ENCODE measurements around the gene ATP6V0C. TPM values are rescaled to one million over a fixed set of nuclear protein-coding genes. Genes with fewer than 3 reads are reported as not detected.

The ATP6V0C gene
- 14.6 and 27.6 TPM in 2 replicates for total RNA-seq

DNA sequence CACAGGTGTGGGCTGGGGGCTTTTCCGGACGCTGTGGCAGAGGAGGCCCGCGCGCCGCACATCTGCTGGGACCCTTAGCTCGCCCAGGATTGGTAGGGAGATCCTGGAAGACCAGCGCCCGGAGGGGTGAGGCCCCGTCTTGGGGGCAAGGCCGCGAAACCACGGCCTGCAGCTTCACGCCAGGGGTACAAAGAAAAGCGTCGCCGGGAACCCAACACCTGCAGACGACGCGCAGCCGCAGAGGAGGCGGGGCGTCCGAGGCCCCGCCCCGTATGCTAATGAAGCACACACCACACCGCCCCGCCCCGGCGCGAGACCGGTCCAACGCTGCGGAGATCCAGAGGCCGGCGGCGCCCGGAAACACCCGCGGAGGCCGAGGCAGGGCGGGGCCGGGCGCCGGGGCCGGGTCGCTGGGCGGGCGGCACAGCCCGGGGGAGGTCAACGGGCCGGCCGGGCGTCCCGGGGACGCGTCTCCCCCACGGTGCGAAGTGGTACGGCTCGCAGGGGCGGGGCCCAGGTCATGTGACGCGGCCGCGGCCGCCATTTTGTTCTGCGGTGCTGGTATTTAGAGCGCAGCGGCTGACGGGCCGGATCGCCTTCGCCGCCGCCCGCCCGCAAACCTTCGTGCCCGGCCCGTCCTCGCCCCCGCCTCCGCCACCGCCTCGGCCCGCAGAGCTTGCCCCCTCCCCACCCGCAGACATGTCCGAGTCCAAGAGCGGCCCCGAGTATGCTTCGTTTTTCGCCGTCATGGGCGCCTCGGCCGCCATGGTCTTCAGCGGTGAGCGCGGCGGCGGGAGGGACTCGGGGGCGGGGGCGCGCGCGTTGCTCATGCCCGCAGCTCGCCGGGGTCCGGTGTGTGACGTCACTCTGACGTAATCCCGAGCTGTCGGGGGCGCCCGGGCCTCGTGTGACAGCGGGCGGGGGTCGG is at the start of gene ATP6V0C:
ATP6V0C (plus strand) TSS at position 548 of the 928 bp plus-strand sequence; CDS start at position 700, 152 bp downstream.

DNA sequence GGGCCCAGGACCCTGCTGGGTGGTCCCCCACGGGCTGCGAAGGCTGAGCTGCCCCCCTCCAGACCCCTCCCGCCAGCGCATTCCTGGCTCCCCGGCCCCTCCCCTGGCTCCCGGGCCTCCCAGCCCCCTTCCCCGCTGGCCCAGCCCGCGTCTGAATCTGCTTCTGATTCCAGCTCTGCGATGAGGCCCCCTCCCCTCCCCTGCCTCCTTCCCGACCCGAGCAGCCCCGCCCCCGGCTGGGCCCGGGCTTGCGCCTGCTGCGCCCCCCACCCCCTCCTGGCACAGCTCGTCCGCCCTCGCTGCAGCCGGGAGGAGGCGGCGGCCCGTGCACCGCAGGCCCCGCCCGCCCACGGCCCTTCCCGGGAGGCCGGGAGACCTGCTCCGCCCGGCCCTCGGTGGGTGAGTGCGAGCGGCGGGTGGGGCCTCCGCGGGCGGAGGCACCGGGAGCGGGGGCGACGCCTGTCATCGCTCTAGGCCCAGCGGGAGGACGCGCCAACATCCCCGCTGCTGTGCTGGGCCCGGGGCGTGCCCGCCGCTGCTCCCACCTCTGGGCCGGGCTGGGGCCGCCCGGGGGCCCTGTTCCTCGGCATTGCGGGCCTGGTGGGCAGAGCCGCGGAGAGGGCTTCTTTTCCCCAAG is 42.6 kb upstream of the ATP6V0C start, which contains the start of gene NTN3:
NTN3 (plus strand) TSS at position 282 of the 637 bp plus-strand sequence. CDS start 405 bp downstream, outside the sequence.

DNA sequence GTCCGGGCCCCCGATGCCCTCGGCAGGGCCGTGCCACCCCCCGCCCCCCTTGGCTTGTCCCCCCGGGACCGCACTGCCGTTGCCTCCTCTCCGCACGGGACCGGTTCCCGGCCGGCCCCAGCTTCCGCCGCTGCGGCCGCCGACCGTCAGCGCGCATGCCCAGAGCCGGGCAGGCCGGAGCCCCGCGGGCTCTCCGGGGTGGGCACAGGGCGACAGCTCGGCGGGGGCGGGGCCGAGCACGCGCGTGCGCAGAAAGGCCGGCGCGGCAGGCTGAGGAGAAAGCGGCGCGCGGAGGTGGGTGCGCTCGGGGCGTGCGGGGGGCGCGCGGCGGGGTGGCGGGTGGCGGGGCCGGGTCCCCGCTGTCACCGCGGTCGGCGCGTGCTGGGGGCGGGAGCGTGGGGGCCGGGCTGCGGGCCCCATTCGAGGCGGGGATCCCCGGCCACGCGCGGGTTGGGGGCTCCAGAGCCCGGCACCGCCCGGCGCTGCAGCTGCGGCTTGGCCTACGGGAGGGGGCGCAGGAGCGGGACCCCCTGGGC is 38.8 kb upstream of the ATP6V0C start, which contains the start of gene TBC1D24:
TBC1D24 (plus strand) TSS at position 251 of the 536 bp plus-strand sequence. CDS start 21,022 bp downstream, outside the sequence.

DNA sequence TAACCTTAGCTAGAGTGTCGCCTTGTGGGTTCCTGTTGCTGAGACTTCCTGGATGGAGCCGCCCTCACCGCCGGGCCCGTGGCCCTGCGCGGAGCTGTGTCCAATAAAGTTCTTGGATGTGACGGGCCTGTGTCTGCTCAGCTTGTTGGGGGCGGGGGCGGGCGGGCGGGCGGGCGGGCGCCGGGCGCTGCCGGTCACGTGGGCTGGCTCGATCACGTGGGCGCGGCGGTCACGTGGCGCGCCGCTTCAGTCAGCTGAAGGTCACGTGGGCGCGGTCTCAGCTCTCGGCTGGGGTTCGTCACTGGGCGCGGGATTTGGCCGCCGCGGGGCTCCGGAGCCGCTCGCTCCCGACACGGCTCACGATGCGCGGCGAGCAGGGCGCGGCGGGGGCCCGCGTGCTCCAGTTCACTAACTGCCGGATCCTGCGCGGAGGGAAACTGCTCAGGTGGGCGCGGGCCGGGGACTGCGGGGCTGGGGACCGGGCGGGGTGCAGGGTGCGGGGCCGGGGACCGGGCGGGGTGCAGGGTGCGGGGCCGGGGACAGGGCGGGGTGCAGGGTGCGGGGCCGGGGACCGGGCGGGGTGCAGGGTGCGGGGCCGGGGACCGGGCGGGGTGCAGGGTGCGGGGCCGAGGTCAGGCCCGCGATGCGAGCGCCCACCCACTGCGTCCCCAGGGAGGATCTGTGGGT is 6.5 kb downstream of the ATP6V0C start, which contains the start of gene AMDHD2:
AMDHD2 (plus strand) TSS at position 275 of the 687 bp plus-strand sequence; CDS start at position 363, 88 bp downstream.

DNA sequence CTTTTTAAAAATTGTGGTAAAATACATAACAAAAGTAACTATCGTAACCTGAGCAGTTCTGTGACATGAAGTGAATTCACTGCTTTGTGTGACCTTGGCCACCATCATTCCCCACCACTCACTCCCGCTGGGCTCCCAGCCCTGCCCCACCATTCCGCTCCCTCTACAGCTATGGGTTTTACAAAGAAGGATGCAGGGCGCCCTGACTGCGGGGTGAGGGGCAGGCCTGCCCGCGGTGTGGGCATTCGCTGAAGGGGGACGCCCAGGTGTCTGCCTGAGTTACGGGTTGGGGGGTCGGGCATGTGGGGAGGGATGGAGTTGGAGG is 17.6 kb downstream of the ATP6V0C start, which contains the start of gene CEMP1:
CEMP1 (minus strand) TSS at position 38 of the 325 bp plus-strand sequence. CDS start 335 bp downstream, outside the sequence.

DNA sequence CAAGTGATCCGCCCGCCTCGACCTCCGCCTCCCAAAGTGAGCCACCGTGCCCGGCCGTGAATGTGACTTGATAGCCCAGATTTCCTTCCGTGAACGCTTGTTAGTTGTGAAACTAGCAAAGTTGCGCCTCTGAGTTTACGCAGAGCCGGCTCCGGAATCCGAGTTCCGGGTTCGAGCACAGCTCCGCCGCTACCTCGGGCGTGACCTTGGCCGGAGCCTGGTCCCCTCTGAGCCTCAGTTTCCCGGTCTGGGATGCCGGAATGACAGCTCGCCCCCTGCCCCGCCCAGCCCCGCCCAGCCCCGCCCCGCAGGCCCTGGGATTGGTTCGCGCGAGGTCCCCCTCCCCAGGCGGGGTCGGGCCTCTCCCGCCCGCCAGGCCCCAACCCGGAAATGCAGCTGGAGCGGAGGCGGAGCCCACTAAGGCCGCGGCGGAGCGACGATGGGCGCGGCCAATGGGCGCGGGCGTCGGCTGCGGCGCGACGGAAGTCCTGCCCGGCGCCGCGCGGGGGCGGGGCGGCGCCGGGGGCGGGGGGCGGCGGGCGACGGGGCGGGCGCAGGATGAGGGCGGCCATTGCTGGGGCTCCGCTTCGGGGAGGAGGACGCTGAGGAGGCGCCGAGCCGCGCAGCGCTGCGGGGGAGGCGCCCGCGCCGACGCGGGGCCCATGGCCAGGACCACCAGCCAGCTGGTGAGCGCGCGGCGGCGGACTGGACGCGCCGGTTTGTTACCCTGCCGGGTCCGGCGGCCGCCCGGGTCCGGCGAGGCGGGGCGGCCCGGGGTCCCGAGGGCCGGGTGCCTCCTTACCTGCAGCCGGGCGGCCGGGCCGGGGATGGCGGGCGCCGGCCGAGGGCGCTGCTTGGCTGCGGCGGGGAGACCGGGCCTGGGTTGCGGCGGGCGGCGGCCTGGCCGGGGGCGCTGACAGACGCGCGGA is 24.0 kb downstream of the ATP6V0C start, which contains the start of gene PDPK1:
PDPK1 (plus strand) TSS at position 571 of the 929 bp plus-strand sequence; CDS start at position 663, 92 bp downstream.

Small RNA genes lying within 50 kb of the gene (small RNA-seq; reads per million reads assigned to genes)
- not detected for gene AC093525.1
- not detected for gene MIR3178
- gene MIR6768 = not detected

Other genes starting within 250 kb of the ATP6V0C start
- gene RNPS1, start 245.8 kb upstream of the ATP6V0C start, total RNA-seq = 68.7 and 69.3 TPM in 2 replicates
- gene ABCA3, start 173.2 kb upstream of the ATP6V0C start, total RNA-seq = 0.36 and 1.9 TPM in 2 replicates
- gene CCNF, start 84.5 kb upstream of the ATP6V0C start, total RNA-seq = 6.0 and 6.7 TPM in 2 replicates
- gene TEDC2, start 53.8 kb upstream of the ATP6V0C start, total RNA-seq = 1.1 and 1.2 TPM in 2 replicates
- gene NTN3, start 42.7 kb upstream of the ATP6V0C start, total RNA-seq = 0.73 and 0.97 TPM in 2 replicates
- gene TBC1D24, start 38.8 kb upstream of the ATP6V0C start, total RNA-seq = 28.7 and 31.0 TPM in 2 replicates
- 54.8 and 66.0 TPM in 2 replicates for gene AMDHD2, start 6.4 kb downstream of the ATP6V0C start, total RNA-seq
- not detected in 2 replicates for gene CEMP1, start 17.5 kb downstream of the ATP6V0C start, total RNA-seq
- 25.7 and 32.5 TPM in 2 replicates for gene PDPK1, start 24.1 kb downstream of the ATP6V0C start, total RNA-seq
- gene KCTD5, start 168.6 kb downstream of the ATP6V0C start, total RNA-seq = 24.2 and 28.9 TPM in 2 replicates
- 1.8 and 1.9 TPM in 2 replicates for gene PRSS27, start 206.3 kb downstream of the ATP6V0C start, total RNA-seq
- 76.7 and 80.9 TPM in 2 replicates for gene SRRM2, start 238.7 kb downstream of the ATP6V0C start, total RNA-seq